ENCODE measurements around the gene ACTC1.
"Not testable (repeated sequence)": the region's sequence is repeated elsewhere in the genome, so short reads cannot be mapped to it uniquely, and the experiment has no call there.

ACTC1 gene

DNA sequence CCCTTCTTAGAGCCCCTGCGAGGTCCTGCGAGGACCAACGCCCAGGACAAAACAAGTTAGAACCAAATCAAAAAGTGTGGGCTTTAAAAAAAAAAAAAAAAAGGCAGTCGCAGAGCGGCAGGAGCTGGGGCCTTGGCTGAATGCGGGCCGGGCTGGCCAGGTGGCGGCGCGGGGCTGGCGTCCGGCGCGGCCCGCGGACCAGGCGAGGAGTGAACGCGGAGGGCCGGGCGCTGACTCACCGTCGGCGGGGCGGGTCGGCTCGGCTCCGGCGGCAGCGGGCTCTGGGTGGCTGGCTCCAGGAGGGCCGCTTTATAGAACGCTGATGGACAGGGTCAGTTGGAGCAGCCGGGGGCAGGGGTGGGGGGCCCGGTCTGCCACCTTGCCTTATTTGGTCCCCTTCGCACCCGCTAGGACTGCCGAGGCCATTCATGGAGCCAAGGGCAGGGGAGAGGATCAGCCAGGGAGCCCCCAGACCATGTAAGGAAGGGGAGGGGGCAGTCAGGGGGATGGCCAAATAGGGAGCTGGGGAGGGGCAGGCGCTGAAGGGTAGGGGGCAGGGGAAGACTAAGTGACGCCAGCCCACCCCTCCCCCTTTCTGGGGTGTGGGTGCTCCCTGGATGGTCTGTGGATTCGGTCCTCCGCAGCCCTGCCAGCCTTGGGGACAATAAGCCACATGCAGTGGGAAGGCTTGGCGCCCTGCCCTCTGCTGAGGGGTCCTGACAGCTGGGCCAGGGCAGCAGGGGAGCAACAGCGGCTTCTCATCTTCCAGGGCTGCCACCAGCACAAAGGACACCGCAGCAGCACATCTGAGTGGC is at the start of gene ACTC1:
ACTC1 (minus strand) TSS at position 283 of the 815 bp plus-strand sequence. CDS start 741 bp downstream, outside the sequence.
- DNase-seq (ENCODE audit: low read depth, low spot score) = no peak

DNA sequence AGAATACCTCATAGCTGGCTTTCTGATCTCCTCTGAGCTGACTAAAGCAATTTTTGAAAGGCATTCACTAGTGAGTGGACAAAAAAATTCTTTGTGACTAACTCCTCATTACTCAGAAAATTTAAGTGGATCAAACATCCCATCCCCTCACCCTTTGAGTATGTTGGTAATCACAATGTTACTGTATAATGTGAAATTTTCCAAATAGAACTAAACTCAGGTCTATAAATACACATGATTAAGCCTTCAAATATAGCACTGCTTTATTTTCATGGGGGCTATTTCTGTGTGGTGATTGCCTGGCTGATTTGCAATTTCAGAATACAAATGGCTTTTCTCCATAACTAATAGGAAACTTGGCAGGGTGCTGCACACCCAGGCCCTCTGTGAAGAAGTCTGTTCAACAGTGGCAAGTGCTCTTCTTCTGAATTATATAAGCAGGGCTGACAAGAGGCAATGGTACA is 45.9 kb upstream of the ACTC1 start:
- no peak for DNase-seq (ENCODE audit: low read depth, low spot score)

DNA sequence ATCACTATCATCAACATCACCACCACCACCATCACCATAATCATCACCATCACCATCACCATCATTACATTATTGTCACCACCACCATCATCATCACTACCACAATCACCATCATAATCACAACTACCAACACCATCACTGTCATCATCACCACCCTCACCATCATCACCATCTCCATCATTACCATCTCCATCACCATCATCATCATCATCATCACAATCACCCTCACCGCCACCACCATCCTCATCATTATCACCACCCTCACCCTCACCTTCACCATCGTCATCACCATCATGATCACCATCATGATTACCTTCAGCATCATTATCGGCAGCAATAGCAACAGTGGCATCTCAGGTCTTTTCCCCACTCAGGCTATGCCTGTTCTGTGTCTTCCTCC is 42.9 kb upstream of the ACTC1 start:
- DNase-seq (ENCODE audit: low read depth, low spot score) = no peak

DNA sequence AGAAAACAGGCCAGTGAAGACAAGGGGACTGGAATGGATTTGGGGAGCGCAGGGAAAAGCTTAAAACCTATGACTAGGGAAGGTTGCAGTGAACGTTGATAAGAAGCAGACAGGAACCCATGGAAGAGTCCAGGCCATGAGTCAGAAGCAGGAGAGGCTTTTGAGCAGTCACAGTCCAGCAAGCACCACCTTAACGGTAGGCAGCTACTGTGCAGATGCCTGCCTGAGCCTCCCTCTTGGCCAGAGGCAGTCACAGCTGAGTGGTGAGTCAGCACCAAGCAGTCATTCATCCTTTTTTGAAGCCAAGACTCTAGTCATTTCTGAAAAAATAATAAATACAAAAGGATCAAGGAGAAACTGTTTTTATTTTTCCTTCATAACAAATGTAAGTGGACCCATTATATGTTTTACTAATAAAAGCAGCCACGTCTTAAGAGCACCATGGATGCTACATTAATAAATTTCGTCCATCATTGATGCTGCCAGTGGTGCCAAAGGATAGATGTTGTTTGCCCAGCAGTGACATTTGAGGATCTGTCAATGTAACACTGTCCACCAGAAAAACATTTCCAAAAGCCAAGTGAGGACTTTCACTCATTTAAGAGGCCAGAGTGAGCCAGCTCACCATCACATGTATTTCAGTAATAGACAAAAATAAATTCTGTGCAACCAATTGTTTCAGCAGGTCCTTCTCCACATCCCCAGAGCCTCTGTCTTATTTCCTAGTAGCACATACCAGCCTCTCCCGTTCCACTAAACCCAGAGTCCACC is 42.1 kb upstream of the ACTC1 start:
- no peak for DNase-seq (ENCODE audit: low read depth, low spot score)

DNA sequence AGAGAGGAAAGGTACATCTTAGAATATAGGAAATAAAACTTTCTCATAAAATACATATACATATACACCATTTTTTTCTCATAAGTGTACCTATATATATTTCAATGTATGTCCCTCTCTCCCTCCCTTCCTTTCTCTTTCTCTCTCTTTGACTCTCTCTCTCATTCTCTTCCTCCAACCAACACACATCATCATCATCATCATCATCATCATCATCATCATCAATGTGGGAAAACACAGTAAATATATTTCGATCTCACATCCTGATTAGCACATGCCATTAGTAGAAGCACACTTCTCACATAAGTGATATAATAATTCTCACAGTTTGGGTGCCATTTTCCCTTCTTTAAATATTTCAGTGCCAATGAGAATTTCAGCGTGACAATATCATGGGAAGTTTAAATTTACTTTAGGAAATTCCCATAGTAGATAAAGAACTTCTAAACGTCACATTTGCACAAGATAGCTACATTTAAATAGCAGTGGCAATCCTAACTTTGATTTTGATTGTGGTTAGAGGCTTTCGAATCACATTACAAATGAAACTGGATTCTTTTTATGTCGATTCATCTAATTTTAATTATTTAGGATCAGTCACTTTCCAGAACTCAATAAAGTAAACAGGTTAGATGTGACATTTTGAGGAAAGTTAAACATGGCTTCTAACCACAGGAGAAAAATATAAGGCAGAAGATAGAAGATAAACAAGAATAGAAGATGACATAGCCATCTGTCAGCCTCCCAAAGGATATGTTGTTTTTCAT is 33.0 kb upstream of the ACTC1 start:
- DNase-seq (ENCODE audit: low read depth, low spot score) = no peak

DNA sequence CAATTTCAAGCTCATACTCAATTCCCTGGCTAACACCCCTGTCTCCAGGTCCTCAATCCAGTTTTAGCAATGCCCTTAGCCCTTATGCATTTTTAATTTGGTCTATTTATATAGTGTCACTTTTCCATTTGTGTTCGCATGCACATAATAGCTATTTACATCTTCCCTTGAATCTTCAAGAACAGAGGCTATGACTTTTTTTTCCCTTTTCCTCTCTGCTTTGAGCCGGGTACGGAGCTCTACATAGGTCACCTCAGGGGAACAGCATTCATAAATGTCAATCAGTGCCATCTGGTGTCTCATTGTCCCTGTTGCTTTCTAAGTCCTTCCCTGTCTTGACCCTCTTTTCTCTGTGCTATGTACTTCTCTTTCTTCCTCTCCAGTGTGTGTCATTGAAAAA is 26.5 kb upstream of the ACTC1 start:
- no peak for DNase-seq (ENCODE audit: low read depth, low spot score)

DNA sequence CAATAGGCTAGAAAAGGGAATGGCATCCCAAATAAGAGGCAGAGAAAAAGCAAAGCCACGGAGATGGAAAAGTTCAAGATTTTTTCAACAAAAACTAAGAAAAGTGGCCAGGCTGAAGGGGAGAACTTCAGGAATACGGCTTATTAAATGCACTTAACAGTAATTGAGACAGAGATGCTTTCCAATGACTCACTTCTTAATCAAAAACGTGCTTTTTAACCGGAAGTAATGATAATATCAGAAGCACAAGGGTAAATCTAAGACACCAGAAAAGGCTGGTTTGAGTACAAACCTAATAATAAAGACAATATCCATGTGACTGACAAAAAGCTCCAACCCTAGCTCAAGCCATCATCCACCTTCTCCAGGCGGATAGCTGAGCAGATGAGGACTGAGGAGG is 24.8 kb upstream of the ACTC1 start:
- no peak for DNase-seq (ENCODE audit: low read depth, low spot score)

DNA sequence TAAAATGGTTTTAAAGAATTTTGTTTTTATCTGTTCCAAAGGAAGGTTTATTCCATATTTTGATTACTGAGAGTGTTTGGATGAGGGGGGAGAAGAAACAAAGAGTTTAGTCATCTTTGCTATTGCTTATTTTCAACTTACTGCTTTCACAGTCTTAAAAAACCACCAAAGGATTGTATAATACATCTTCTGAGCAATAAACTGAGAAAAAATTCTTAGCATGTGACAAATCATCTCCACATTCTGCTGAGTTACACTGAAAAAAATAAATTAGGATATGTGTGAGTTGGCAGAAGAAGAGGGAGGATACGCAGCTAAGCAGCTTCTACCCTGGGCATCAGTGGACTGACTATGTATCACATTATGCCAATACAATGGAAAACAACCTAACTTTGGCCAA is 23.2 kb upstream of the ACTC1 start:
- no peak for DNase-seq (ENCODE audit: low read depth, low spot score)

DNA sequence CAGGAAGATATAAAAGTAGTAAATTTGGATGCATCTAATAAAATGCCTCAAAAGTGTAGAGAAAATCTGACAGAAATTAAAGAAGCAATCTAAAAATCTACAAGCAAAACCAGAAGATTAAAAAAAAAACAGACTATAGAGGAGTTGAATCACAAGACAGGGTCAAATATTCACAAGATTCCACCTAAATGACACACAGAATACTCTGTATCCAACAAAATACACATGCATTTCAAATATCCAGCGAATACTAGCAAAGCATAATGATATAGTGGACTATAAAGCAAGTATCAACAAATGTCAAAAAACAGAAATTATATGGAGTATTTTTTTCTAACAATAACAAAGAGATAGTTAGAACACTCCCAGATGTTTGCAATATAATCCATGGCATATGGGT is 20.5 kb upstream of the ACTC1 start:
- DNase-seq (ENCODE audit: low read depth, low spot score) = no peak

DNA sequence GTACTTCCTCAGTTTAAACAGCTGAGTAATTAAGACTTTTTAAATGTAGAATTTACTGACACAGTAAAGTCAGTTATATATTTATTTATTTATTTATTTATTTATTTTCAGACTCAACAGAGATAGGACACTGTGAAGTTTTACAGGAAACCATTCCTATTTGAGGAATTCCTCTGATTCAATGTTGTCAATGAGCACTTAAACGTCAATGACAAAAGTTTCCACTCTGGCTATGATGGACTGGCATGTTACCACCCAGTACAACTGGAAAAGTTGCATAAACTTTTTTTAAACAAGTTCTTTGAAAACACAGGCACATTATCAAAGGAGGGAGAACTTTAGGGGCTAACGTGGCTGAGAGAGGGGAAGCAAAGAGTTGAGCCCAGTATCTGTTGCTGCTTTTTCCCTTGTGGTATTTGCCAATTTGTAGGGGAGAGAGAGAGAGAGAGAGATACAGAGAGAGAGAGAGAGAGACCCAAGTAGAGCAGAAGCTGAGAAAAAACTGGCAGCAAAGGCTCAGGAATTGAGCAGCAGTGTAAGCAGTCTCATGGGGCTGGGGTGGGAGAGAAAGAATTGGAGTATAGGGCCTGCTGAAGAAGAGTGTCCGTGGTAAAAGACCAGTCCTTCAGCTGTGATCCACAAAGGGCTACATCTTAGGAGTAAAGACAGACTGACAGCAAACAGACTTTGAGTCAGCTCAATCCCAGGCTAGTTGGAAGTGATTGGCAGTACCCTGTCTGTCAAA is 18.3 kb upstream of the ACTC1 start:
- DNase-seq (ENCODE audit: low read depth, low spot score) = no peak

DNA sequence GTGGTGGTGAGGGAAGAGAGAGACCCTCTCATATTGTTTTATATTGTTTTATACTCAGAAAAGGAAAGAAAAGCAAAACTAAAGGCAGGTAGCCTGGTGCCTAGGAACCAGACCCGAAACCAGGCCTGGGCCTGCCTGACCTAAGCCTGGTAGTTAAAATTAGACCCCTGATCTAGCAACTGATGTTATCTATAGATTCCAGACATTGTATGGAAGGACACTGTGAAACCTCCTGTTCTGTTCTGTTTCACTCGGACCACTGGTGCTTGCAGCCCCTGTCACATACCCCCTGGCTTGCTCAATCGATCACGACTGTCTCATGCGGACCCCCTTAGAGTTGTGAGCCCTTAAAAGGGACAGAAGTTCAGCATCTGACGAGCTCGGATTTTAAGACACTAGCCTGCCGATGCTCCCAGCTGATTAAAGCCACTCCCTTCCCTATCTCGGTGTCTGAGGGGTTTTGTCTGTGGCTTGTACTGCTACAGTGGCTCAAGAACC is 17.6 kb upstream of the ACTC1 start:
- not testable (repeated sequence) for DNase-seq (ENCODE audit: low read depth, low spot score)

DNA sequence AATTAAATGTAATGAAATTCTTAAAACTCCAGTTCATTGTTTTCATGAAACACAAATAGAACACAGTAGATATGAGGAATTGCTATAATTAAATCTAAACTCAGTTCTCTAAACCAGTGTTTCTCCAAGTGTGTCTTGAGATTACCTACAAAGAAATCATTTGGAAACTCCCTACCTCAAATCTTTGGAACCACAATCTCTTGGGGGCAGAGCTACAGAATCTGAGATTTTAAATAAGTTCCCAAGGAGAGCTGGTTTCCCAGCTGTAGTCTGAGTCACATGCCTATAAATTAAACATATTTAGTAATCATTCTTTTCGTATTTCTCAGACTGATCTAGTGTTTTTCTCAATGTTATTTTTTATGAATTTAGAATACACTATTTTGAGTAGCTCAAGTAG is 17.0 kb upstream of the ACTC1 start:
- no peak for DNase-seq (ENCODE audit: low read depth, low spot score)

DNA sequence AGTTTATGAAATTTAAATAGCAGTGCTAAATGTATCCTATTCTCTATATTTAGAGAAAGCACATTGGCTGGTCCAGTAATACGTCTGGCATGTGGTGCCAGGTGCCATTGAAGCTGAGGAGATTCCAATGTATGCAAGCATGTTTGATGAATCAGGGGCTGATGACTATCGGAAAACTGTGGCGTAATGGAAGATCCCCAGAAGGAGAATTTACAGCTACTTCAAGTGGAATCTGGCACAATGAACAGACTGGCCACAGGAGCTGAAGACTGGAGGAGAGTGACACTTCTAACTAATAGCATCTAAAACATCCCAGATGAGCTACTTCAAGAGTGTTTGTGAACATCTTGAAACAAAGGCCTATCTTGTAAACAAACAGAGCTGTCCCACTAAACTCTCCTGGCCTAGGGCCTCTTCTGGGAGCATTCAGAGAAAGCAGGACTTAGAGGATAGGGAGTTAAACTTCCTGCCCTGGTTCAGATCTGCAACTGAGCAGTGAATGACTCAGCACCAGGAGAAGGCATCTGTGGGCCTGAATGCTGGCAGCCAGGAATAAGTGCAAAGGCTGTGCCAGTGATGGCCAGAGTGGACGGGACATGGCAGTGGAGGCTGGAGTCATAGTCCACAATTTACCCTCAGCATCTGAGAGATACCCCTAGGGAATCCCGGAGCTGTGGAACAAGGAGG is 15.2 kb upstream of the ACTC1 start:
- no peak for DNase-seq (ENCODE audit: low read depth, low spot score)

DNA sequence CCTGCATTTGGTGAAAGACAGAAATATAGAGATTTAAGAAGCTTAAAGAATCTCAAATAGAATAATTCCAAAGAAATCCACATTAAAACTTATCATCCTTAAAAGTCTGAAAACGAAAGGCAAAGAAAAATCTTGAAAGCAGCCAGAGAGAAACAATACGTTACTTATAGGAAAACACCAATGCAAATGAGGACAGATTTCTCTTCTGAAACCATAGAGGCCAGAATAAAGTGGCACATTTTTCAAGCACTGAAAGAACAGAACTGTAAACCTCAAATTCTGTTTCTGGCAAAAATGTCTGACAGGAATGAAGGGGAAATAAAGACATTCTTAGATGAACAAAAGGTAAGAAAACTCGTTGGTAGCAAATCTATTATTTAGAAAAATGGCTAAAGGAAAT is 13.8 kb upstream of the ACTC1 start:
- no peak for DNase-seq (ENCODE audit: low read depth, low spot score)

DNA sequence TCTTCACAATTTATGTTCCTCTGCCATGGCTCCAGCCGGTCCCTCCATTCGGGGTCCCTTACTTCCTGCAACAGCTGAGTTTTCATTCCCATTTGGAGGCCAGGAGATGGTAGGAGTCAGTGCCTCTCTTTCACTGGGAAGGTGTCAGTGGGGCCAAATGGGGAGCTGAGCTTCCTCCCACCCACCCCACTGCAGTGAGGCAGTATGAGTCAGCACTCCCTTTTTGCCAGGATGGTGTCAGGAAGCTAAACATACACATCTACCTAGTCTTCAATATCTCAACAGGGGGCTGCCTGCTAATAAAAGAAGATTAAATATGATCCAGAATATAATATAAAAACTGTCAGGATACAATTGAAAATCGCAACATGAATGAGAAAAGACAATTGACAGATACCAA is 12.7 kb upstream of the ACTC1 start:
- DNase-seq (ENCODE audit: low read depth, low spot score) = no peak

DNA sequence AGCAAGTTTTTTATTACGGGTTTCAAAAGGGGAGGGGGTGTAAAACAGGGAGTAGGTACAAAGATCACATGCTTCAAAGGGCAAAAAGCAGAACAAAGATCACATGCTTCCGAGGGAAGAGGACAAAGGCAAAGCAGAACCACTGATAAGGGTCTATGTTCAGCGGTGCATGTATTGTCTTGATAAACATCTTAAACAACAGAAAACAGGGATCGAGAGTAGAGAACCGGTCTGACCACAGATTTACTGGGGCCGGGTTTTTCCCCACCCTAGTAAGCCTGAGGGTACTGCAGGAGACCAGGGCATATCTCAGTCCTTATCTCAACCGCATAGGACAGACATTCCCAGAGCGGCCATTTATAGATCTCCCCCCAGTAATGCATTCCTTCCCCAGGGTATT is 11.9 kb upstream of the ACTC1 start:
- DNase-seq (ENCODE audit: low read depth, low spot score) = not testable (repeated sequence)

DNA sequence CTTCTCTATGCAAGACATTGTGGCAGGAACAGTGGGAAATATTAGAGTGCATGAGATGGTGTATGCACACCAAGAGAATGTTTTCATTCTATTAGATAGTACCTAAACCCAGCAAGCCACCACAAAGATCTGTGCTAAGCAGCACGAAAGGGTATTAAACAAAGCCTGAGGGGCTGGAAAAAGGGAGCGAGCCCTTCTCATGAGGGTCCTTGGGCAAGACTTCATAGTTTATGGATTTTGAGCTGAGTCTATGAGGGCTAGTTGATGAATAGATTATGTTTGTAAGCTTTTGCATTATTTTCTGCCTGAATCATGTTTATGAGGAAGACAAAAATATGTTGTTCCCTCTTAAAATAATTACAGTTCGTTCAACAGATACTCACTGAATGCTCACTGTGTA is 9.4 kb upstream of the ACTC1 start:
- DNase-seq (ENCODE audit: low read depth, low spot score) = no peak

DNA sequence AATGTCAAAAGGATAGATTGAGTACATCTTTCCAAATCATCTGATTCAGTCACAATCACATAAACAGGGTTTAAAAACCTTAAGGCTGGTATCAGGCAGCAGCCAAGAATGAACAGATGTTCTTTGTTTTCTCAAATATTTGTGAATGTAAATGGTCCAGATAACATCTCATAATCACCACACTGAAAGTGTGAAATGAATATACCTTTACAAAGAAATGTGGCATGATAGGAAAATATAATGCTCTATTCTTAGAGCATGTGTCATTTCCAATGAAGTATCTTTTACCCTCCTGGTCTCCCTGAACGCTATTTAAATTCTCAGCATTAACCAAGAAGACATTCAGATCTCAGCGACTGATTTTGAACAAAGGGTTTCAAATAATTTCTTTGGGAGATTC is 8.8 kb upstream of the ACTC1 start:
- DNase-seq (ENCODE audit: low read depth, low spot score) = no peak

DNA sequence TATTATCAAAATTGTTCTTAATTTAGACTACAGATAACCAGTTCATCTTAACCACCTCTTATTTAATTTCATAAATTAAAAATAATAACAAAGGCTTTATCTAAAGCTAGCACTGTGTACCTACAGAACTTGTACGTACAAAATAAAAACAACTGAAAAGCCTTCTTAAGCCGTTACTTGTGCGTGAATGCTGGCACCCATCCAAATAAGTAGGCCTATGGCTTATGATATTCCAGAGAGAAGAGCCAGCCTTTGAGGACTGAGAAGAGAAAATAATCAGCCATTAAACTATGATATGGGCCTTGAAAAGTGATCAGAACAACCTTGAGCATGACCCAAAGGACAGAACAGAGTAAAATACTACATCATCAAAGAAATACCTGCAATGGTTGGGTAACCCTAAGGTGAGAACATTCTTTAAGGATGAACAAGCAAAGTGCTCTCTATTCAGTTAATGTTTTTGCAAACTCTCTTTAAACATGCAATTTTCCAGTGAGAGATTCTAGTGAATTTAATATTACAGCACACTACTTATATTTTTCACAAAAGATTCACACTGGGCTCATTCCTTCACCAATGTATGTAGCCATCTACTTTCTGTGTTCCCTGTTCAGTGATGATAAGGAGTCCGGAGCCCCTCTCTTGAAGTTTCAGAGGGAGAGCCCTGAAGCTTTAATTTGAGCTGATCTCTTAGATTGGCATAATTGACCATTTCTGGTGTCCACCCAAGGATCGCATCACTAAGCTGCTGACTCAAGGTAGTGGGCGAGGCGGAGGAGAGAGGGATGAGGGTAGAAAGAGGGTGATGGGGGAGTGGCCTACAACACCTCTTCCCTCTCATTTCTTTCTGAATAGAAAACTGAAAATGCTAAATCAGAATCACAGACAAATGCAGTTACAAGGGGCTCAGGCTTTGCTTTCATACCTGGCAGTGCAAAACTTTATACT is 7.7 kb upstream of the ACTC1 start:
- no peak for DNase-seq (ENCODE audit: low read depth, low spot score)

DNA sequence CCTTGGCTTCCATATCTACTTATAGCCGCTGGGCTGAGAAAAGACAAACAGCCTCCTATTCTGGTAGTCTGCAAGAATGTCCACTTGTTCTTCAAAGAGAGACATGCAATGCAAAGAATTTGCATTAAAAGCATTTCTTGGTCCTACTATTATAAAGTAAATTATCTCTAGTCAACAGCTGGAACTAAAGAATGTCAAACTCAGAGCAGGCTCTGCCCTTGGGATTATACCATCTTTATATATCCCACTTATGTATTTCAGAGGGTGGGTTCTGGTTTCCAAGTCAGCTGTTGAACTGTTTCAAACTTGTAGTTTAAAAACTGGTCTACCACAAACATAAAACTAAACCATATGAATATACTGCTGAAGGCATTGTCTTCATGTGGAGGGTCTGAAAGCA is 7.0 kb upstream of the ACTC1 start:
- DNase-seq (ENCODE audit: low read depth, low spot score) = no peak
